GM23248 (cell line): ENCODE measurements around the gene KLF2. TPM values are rescaled to one million over a fixed set of nuclear protein-coding genes. Genes with fewer than 3 reads are reported as not detected.

ENCODE experiments used
- DNase-seq: peaks from one replicate; pipeline ENCODE4 v3.0.0-alpha.2; 2015
- H2AFZ ChIP-seq: fragments of 200-600 bp; sonication (generic); 2 replicates; pipeline ENCODE4 v1.6.1; 2016; ENCODE audit warnings: antibody characterized with exemption
- H3F3A ChIP-seq: fragments of 200-600 bp; sonication (generic); 2 replicates; pipeline ENCODE4 v1.6.1; 2016; ENCODE audit warnings: mild to moderate bottlenecking, antibody characterized with exemption, mixed run types; ENCODE audit not compliant: insufficient read depth
- H3K27ac ChIP-seq: fragments of 200-600 bp; sonication (generic); 2 replicates; pipeline ENCODE4 v1.5.1; 2016; ENCODE audit warnings: mild to moderate bottlenecking
- H3K27me3 ChIP-seq: fragments of 200-600 bp; sonication (generic); replicated peaks from 2 replicates; pipeline ENCODE4 v1.6.1; 2016; ENCODE audit warnings: mild to moderate bottlenecking; ENCODE audit not compliant: insufficient read depth
- H3K36me3 ChIP-seq: fragments of 200-600 bp; sonication (generic); 2 replicates; pipeline ENCODE4 v1.6.1; 2016; ENCODE audit warnings: low read depth, mild to moderate bottlenecking
- H3K4me1 ChIP-seq: fragments of 200-600 bp; sonication (generic); 2 replicates; pipeline ENCODE4 v1.6.1; 2016; ENCODE audit warnings: mild to moderate bottlenecking; ENCODE audit not compliant: insufficient read depth
- H3K4me2 ChIP-seq: fragments of 200-600 bp; sonication (generic); one replicate; pipeline ENCODE4 v1.6.1; 2016; ENCODE audit warnings: mild to moderate bottlenecking; ENCODE audit not compliant: unreplicated experiment
- H3K4me3 ChIP-seq: fragments of 200-600 bp; sonication (generic); 2 replicates; pipeline ENCODE4 v1.5.1; 2016; ENCODE audit warnings: mild to moderate bottlenecking
- H3K79me2 ChIP-seq: fragments of 200-600 bp; sonication (generic); 2 replicates; pipeline ENCODE4 v1.6.1; 2016; ENCODE audit warnings: mild to moderate bottlenecking; ENCODE audit not compliant: insufficient read depth
- H3K9ac ChIP-seq: fragments of 200-600 bp; sonication (generic); 2 replicates; pipeline ENCODE4 v1.6.1; 2016; ENCODE audit warnings: mild to moderate bottlenecking
- H3K9me2 ChIP-seq: fragments of 200-600 bp; sonication (generic); 2 replicates; pipeline ENCODE4 v1.6.1; 2016; ENCODE audit warnings: mixed run types, mild to moderate bottlenecking, moderate library complexity; ENCODE audit not compliant: insufficient read depth
- H3K9me3 ChIP-seq: fragments of 200-600 bp; sonication (generic); one replicate; pipeline ENCODE4 v1.6.1; 2017; ENCODE audit warnings: low read depth
- H4K20me1 ChIP-seq: fragments of 200-600 bp; sonication (generic); 2 replicates; pipeline ENCODE4 v1.6.0; 2016; ENCODE audit not compliant: insufficient read depth
- EZH2 ChIP-seq: fragments of 200-600 bp; sonication (generic); IDR thresholded peaks from 2 replicates; pipeline ENCODE4 v1.6.1; 2018; ENCODE audit warnings: antibody characterized with exemption, mild to moderate bottlenecking; ENCODE audit not compliant: insufficient read depth, poor library complexity, severe bottlenecking
- EZH2phosphoT487 ChIP-seq: fragments of 200-600 bp; sonication (generic); IDR thresholded peaks from 2 replicates; pipeline ENCODE4 v1.6.1; 2018; ENCODE audit warnings: antibody characterized with exemption, moderate library complexity, mild to moderate bottlenecking, low read depth; ENCODE audit not compliant: insufficient read depth
- WGBS, 2 experiments: methylation state at CpG; one replicate each; pipeline ENCODE4 v1.1.6; 2015 to 2017; ENCODE audit warnings: low lambda C conversion rate in 2 of 2, low coverage in 1 of 2; ENCODE audit errors: missing lambda C conversion rate in 2 of 2; 5-methylcytosine and 5-hydroxymethylcytosine counted together
- in situ Hi-C: fragments of 300-500 bp; cut with MboI; formaldehyde crosslinking; loops from 2 replicates; pipeline ENCODE4 v1.15.0; 2020
- polyA plus RNA-seq: library from polyadenylated mRNA; unstranded; fragments of >200 nt; fragmentation: Nextera tagmentation; extraction: Ambion mirVana; gene quantifications from 2 replicates; pipeline ENCODE4 v1.2.1, GENCODE V29; 2016
- total RNA-seq: library from RNA; depleted of rRNA; stranded (reverse); fragments of >200 nt; shearing (Covaris generic); gene quantifications from 2 replicates; pipeline ENCODE4 v1.2.3, GENCODE V29; 2014

KLF2 gene
- total and polyA plus RNA-seq, 2 experiments from 2014 or later, result 7.8 to 11.3 TPM

DNA sequence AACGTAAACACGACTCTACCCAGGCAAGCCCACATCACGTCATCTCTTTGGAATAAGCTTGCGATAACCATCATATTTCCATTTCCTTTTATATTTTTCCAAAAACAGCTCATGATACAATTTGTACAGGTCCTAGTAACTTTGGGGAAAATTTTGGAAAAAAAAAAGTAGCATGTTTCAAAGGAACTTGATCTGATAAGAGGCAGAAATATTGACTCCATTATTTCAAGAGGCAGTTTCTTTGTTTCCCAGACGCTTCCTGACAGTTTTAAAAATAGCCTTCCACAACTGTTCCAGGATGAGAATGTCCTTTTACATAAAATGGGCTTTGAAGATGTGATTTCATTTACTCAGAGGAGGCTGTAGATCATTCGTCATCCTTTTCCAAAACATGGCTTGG, 23.1 kb downstream of the KLF2 start:
- 92 to 93% methylated on average over 6 of the region's 6 CpGs for WGBS, 2 experiments

DNA sequence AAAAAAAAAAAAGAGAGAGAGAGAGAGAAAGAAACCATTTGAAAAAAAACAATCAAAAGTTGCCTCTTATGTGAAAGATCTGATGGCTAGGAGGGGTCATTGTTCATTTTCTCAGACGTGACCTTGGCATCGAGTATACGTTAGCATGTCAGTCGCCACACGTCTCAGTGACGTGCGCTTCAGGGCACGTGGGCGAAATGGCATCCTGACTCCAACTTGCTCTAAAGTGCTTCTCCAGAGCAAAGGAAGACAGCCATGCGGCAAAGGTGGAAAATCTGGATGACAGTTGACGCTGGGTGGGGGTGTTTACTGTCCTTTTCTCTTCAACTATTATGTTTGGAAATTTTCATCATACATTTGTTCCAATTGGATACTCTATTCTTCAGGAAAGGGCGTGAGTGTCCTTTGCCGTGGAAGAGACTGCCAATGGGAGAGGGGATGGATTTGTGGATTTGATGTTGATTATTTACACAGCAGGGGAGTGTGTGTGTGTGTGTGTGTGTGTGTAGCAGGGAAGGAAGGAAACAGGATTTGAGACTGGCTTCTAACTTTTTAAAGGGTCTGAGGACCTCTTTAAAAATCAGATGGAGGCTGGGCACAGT, 25.0 kb downstream of the KLF2 start:
- TF ChIP-seq EZH2phosphoT487 (no peak), EZH2 (no peak)
- in situ Hi-C loops, result no loop called here
- WGBS, 2 experiments, result 85 to 87% methylated on average over 13 of the region's 13 CpGs
- Histone ChIP-seq H3K9ac (no peak overlapping the region), H3K36me3 (no peaks in the 10 kb centered on the region), H3F3A (no peaks in the 10 kb centered on the region), H3K27me3 (no peaks in the 10 kb centered on the region), H3K4me3 (no peak overlapping the region), H2AFZ (no peak overlapping the region), H3K9me3 (no peaks in the 10 kb centered on the region), H3K27ac (no peak overlapping the region), H4K20me1 (no peaks in the 10 kb centered on the region), H3K9me2 (no peaks in the 10 kb centered on the region), H3K4me2 (no peak overlapping the region), H3K4me1 (0 out of 2 replicates have a peak, but pooled peaks cover 3% of the 10 kb centered on the region), H3K79me2 (no peaks in the 10 kb centered on the region)
- DNase-seq, result no peak

More for the DNA sequence above, 23.1 kb downstream of the KLF2 start:
- H3K9me3 ChIP-seq, result no peaks in the 10 kb centered on the region
- H3K9me2 ChIP-seq, result no peaks in the 10 kb centered on the region
- peaks cover 3% of the 10 kb centered on the region; the same call in 1 of the 2 replicates for H3K4me1 ChIP-seq
- no peak overlapping the region for H3K4me3 ChIP-seq
- H3K9ac ChIP-seq, result no peak overlapping the region
- in situ Hi-C loops, result no loop called here
- no peak overlapping the region for H2AFZ ChIP-seq
- no peak for DNase-seq
- no peaks in the 10 kb centered on the region for H4K20me1 ChIP-seq
- H3K36me3 ChIP-seq, result no peaks in the 10 kb centered on the region
- H3K27ac ChIP-seq, result no peak overlapping the region
- TF ChIP-seq EZH2phosphoT487 (no peak), EZH2 (no peak)
- no peaks in the 10 kb centered on the region for H3K79me2 ChIP-seq
- H3F3A ChIP-seq, result peaks cover 3% of the 10 kb centered on the region; the same call in 1 of the 2 replicates
- no peak overlapping the region for H3K4me2 ChIP-seq
- H3K27me3 ChIP-seq, result no peaks in the 10 kb centered on the region

- no peaks in the 10 kb centered on the region for H4K20me1 ChIP-seq
- no peaks in the 10 kb centered on the region for H3K9me2 ChIP-seq
- H3K4me2 ChIP-seq, result no peak overlapping the region
- H2AFZ ChIP-seq, result no peak overlapping the region
- TF ChIP-seq EZH2 (no peak), EZH2phosphoT487 (no peak)
- no peaks in the 10 kb centered on the region for H3F3A ChIP-seq
- H3K36me3 ChIP-seq, result no peaks in the 10 kb centered on the region
- no peaks in the 10 kb centered on the region for H3K79me2 ChIP-seq
- H3K27me3 ChIP-seq, result no peaks in the 10 kb centered on the region
- H3K9ac ChIP-seq, result no peak overlapping the region
- peak; percentile 71 for DNase-seq
- no peaks in the 10 kb centered on the region for H3K9me3 ChIP-seq
- no peak overlapping the region for H3K4me3 ChIP-seq
- H3K4me1 ChIP-seq, result 0 out of 2 replicates have a peak, but pooled peaks cover 3% of the 10 kb centered on the region
- in situ Hi-C loops, result no loop called here
- WGBS, 2 experiments, result 70 to 73% methylated on average over 11 of the region's 11 CpGs
- no peak overlapping the region for H3K27ac ChIP-seq
Measured at GRCh38 chr19:16351133-16351809, 26.6 kb downstream of the KLF2 start.

- H3K36me3 ChIP-seq, result no peaks in the 10 kb centered on the region
- H3K27me3 ChIP-seq, result no peaks in the 10 kb centered on the region
- in situ Hi-C loops, result no loop called here
- H3K4me2 ChIP-seq, result no peak overlapping the region
- 88 to 92% methylated on average over 29 to 39 of the region's 39 CpGs for WGBS, 2 experiments
- H3F3A ChIP-seq, result no peaks in the 10 kb centered on the region
- no peak overlapping the region for H3K9ac ChIP-seq
- no peak overlapping the region for H2AFZ ChIP-seq
- H3K4me3 ChIP-seq, result no peak overlapping the region
- H3K9me3 ChIP-seq, result no peaks in the 10 kb centered on the region
- no peak overlapping the region for H3K27ac ChIP-seq
- no peaks in the 10 kb centered on the region for H3K9me2 ChIP-seq
- TF ChIP-seq EZH2phosphoT487 (no peak), EZH2 (no peak)
- H3K79me2 ChIP-seq, result no peaks in the 10 kb centered on the region
- peak; percentile 27 for DNase-seq
- H3K4me1 ChIP-seq, result 0 out of 2 replicates have a peak, but pooled peaks cover 3% of the 10 kb centered on the region
- H4K20me1 ChIP-seq, result no peaks in the 10 kb centered on the region
Measured at GRCh38 chr19:16355293-16356043, 30.8 kb downstream of the KLF2 start.
